ENCODE data around the gene UGT3A1. TPM values are rescaled to one million over a fixed set of nuclear protein-coding genes. Genes with fewer than 3 reads are reported as not detected.

The UGT3A1 gene
- total and polyA plus RNA-seq, 2 experiments from 2014 or later: 1.6 to 3.1 TPM

GRCh38 chr5:36033047-36033446 lies 41.9 kb upstream of the UGT3A1 start:
- no peak overlapping the region for H3K4me3 ChIP-seq

More at GRCh38 chr5:36033047-36033446, 41.9 kb upstream of the UGT3A1 start:
- TF ChIP-seq EZH2phosphoT487 (IDR thresholded peaks at IDR 0.05; ENCODE audit: unreplicated experiment): no peak
- no peak for TF ChIP-seq ZNF114 (CRISPR knock-in tag; IDR thresholded peaks at IDR 0.05)
- no peak for TF ChIP-seq POLR2AphosphoS5 (IDR thresholded peaks at IDR 0.05; ENCODE audit: low read depth)
- TF ChIP-seq EZH2 (IDR thresholded peaks at IDR 0.05; ENCODE audit: low read depth, unreplicated experiment): no peak
- no peak for TF ChIP-seq NANOG (IDR thresholded peaks at IDR 0.05; ENCODE audit: borderline replicate concordance)
- TF ChIP-seq CREB1 (CRISPR knock-in tag; IDR thresholded peaks at IDR 0.05; ENCODE audit: low read depth): no peak
- TF ChIP-seq ZNF331 (CRISPR knock-in tag; IDR thresholded peaks at IDR 0.05; ENCODE audit: low read depth): no peak
- no peak for TF ChIP-seq CTCF (conservative IDR thresholded peaks at IDR 0.05; ENCODE audit: low read depth in 2 of 2)
- TF ChIP-seq ZNF462 (CRISPR knock-in tag; IDR thresholded peaks at IDR 0.05): no peak
- TF ChIP-seq ETS1 (IDR thresholded peaks at IDR 0.05): no peak
- TF ChIP-seq STAT1 (IDR thresholded peaks at IDR 0.05; ENCODE audit: unreplicated experiment): no peak
- Histone ChIP-seq H2AFZ (no peak overlapping the region), H3K4me1 (ENCODE audit: insufficient read depth) (no peaks in the 10 kb centered on the region), H3K27ac (ENCODE audit: low read depth) (no peak overlapping the region), H3K36me3 (ENCODE audit: insufficient read depth) (no peaks in the 10 kb centered on the region), H3K9me2 (ENCODE audit: insufficient read depth) (0 out of 2 replicates have a peak, but pooled peaks cover 4% of the 10 kb centered on the region), H3F3A (replicated peaks; ENCODE audit: low read depth) (no peaks in the 10 kb centered on the region), H3K4me2 (no peak overlapping the region), H3K79me2 (replicated peaks; ENCODE audit: insufficient read depth) (no peaks in the 10 kb centered on the region), H4K20me1 (replicated peaks; ENCODE audit: insufficient read depth) (no peaks in the 10 kb centered on the region; the same call in 1 of the 2 replicates), H3K27me3 (ENCODE audit: insufficient read depth) (no peaks in the 10 kb centered on the region)
- H3K36me3 Mint-ChIP-seq (ENCODE audit: low read depth): peaks cover 5% of the 10 kb centered on the region
- no peak overlapping the region for H3K4me3 Mint-ChIP-seq
- ATAC-seq: no peak
- no peaks in the 10 kb centered on the region for H3K4me1 Mint-ChIP-seq
- DNase-seq (ENCODE audit: low spot score): no peak
- no peak overlapping the region for H3K27ac Mint-ChIP-seq
- no peaks in the 10 kb centered on the region for H3K27me3 Mint-ChIP-seq (ENCODE audit: insufficient read depth, low read depth, poor library complexity)
- peaks cover 10% of the 10 kb centered on the region; the same call in 2 of the 3 replicates for H3K9me3 Mint-ChIP-seq

Measured in GM23338 (cell line).